GM15510 (cell line): ENCODE results near the gene SMC1A.

Experiments used
- POLR2A ChIP-seq: IDR thresholded peaks from 3 replicates; pipeline ENCODE4 v1.6.1; 2011; ENCODE audit warnings: borderline replicate concordance; ENCODE audit not compliant: insufficient read length; ENCODE audit errors: extremely low read depth

The SMC1A gene

DNA sequence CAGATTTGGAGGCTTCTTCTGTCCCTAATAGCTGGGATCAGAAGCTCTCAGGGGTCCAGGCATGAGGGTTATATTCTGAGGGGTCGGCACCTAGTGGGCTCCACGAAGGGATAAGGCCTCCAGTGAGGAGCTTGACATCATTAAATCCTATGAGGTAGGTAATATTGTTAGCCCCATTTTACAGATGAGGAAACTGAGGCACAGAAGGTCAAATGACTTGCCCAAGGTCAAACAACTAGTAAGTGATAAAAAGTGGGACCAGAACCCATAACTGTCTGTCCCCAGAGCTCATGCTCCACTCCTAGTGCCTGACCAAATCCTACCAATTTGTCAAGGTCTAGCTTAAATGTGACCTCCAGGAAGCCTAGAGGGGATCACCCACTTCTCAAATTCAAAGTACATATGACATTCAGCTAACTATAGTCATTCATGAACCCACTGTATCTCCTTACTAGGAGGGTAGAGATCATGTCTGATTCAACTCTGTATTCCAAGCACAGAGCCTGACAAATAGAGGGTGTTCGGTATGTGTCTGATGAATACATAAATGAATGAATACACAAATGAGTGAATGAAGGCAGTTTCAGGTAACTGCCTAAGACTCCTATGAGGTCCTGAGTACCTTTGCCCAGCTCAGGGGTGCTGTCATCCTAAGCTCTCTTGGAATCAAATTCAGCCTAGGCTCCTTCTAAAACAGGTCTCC, 43.3 kb downstream of the SMC1A start:
- no peak for TF ChIP-seq POLR2A

DNA sequence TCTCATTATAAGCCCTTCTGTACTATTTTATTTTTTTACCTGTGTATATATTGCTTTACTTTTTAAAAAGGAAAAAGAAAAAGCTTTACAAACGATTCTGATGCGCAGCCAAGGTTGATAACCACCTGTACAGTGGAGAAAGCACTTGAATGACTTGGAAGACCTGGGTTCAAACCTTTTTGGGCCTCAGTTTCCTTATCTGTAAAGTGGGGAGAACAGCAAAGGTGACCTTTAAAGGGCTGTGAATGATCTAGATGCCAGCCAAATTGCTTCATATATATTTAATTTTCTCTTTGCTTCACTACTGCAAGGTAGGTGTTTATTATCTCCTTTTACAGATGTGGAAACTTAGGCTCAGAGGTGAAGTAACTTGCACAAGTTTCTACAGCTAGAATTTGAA, 45.0 kb downstream of the SMC1A start:
- no peak for TF ChIP-seq POLR2A

DNA sequence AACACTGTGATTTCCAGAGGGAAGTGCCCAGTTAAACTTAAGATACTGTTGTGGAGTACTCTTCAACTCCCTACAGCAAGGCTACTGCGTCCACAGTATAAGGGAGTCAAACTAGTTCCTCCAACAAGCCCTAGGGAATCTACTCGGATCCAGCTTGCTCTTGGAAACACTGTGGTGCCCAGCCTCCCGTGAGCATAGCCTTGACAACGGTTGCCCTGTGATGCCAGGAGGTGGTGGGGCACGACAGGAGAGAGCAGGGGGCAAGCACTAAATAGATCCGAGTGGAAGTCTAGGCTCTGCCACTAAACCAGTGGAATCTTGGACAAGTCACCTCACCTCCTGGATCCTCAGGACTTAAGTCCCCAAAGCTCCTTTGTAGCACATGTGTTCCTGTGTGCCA, 45.6 kb downstream of the SMC1A start:
- no peak for TF ChIP-seq POLR2A

DNA sequence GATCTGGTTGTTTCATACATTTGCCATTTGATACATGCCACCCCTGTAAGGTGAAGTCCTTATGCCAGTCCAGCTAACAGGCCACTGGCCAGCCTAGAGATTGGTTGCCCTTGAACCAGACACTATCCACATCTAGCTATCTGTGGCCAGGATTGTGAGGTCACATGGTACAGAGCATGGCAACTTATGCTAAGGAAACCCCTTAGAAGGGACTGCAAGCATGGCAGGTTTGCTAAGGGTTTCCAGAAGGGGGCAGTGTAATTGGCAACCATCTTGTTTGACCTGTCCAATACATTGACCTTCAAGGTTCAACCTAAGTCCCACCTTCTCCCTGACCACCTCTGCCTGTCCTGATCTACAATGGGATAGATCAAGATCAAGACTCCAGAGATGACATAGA, 47.5 kb downstream of the SMC1A start:
- TF ChIP-seq POLR2A: no peak

DNA sequence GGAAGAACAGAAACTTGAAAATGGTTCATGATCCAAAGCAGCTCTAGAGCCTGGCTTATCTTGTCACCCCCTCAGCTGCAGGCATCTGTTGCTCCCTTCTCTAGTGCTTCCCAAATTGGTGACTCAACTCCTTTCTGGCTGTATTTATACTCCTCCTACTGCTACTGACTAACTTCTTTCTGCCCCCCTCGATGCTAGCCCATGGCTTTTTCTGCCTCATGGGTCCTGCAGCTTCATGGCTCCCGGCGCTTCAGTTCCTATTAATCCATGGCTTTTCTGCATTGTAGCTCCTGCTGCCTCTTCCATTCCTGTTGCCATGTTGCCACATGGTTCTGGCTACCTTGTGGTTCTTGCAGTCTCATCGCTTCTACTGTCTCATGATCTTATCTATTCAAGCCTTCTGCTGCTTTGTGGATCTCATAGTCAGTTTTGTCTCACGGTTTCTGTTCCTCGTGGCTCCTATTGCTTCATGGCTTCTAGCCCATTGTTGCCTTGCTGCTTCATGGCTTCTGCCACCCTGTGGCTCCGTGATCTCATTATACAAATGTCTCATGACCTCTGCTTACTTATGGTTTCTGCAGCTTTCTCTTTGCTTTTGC, 48.1 kb downstream of the SMC1A start:
- TF ChIP-seq POLR2A: no peak

DNA sequence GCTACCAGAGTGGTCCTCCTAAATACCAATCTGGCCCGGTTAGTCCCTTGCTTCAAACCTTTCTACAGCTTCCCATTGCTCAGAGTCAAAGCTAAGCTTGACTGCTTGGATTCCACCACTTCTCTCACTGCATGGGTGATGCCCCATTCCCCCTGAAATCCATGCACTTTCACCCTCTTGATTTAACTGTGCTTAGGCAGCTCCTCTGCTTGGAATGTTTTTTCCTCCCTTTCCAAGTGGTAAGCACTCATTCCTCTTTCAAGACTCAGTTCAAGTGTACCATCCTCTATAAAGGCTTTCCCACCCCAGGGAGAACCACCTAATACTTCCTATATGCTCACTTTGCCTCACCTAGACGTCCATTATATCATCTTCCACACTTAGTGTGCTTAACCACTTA, 49.1 kb downstream of the SMC1A start:
- TF ChIP-seq POLR2A: no peak

DNA sequence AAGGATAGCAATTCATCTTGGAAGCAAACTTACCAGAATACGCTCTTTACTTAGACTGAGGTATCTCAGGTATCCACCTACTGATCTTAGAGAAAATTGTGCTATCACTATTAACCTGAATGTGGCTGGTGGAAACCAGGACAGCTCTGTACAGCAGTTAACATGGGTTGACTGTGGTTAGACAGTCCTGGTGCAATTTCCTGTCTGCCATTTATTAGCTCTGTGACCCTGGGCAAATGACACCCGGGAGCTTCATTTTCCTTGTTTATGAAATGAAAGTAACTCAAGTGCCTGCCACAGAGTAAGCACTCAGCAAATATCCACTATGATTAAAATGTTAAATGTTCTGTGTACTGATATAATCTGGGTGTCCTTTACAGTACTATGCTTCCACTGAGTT, 60.0 kb downstream of the SMC1A start:
- no peak for TF ChIP-seq POLR2A

DNA sequence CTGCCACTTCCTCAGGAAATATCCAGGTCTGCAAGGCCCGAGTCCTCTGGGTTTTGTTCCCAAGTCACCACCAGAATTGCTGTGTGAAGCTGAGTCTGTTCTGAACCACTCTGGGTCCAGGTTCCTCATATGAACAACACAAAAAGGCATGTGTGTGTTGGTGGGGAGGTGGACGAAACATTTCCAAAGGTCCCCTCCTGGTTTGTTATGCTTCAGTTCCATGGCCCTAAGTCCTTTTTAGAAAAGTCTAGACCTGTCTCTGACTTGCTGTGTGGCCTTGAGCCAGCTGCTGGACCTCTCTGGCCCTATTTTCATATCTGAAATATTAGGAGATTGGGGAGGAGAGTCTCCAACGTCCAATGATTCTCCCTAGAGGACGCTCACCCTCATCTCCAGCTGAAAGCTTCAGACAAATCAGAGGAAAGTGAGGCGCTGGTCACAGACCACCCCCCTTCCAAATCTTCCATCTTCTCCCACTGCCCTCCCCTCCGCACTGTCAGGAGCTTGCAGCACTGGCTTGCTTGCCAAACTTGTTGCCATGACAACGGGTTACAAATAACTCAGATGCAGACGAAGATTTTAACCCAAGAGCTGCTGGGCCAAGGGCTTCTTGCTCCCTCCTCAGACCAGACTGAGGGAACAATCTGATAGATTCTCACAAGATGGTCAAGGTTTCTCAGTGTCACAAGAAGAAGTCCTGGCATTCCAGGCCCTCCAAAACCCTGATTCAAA, 64.5 kb downstream of the SMC1A start:
- TF ChIP-seq POLR2A: no peak

DNA sequence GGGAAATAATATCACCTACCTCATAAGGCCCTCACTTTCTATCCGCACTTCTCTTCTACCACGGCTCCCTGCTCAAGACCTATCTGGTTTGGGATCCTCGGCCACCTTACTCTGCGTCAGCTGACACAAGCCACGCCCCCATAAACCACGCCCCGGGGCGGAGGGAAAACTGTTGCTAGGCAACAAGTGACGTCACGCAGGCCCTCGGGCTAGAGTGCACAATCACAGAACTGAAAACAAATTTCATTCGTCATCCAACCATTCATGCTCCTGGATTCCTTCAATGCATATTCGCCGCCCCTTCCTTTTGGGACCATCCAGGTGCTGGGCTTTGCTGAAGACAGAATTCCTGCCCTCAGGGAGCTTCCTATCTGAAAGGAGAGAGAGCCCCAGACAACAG, 66.3 kb downstream of the SMC1A start:
- TF ChIP-seq POLR2A: no peak

DNA sequence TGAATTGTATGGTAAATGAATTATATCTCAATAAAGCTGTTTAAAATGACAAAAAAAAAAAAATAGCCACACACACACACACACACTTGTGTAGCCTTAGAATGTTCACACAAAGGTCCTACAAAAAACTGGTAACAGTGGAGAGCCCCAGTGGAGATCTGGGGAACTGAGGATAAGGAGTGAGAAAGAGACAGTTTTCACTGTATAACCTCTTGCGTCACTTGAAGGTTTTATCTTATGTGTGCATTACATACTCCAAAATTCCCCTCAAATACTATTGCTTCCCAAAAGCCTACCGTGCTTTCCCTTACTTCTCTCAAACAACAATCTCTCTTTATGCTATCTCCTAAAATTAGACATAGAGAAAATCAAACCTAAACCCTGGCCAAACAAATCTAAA, 67.8 kb downstream of the SMC1A start:
- TF ChIP-seq POLR2A: no peak

DNA sequence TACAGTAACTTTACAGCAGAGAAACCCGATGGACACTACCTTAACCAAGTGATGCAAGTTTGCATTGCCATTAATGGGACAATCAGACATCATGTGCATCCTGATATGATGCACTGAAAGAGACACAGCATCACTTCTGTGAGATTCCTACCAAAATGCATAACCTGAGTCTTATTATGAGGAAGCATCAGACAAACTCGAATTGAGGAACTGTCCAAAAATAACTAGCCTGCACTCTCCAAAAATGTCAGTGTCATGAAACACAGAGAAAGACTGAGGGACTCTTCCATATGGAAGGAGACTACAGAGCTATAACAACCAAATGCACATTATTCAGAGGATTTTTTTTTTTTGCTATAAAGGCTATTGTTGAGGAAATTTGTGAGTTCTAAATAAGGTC, 74.5 kb downstream of the SMC1A start:
- TF ChIP-seq POLR2A: no peak

DNA sequence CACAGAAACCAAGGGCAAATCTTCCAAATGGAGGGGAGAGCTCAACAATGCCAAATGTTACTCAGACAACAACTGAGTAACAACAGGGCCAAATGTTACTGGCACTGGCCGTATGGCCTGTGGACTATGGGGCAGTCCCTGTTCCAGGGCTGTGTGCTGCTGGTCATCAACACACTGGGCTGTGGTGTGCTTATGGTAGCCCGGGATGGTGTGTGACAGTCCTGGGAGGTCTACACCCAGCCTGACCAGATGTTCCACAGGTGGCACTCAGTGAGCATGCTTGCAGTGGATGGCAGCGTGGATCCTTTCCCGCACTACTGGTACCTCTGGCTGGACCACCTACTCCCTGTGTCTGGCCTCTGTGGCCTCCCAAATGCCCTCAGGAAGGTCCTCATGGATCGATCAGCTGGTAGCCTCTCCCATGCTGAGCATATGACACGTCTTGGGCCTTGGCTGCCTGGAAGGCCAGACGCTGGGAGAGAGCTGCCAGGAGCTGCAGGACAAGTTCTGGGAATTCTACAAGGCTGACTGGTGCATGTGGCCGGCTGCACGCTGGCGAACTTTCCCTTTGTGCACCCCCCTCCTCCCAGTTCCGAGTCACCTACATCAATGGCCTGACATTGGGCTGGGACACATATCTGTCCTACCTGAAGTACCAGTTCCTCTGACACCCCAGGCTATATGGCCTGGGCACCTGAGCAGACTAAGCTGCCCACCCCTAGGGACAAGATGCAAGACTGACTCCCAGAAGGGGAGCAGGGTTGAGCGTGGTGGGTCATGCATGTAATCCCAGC, 81.4 kb downstream of the SMC1A start:
- TF ChIP-seq POLR2A: no peak

DNA sequence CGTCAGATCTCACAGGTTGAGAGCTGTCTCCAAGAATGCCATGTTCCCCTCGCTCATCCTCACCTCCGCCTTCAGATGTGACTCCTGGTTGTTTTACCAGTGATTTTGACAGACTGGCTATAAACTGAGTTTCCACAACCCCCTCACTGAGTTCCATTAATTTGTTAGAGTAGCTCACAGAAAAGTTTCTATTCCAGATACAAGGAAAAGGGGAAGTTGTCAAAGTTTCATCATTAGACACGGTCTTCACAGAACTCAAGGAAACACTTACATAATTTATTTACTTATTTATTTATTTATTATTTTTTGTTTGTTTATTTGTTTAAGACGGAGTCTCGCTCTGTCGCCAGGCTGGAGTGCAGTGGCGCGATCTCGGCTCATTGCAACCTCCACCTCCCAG, 85.4 kb downstream of the SMC1A start:
- TF ChIP-seq POLR2A: no peak

DNA sequence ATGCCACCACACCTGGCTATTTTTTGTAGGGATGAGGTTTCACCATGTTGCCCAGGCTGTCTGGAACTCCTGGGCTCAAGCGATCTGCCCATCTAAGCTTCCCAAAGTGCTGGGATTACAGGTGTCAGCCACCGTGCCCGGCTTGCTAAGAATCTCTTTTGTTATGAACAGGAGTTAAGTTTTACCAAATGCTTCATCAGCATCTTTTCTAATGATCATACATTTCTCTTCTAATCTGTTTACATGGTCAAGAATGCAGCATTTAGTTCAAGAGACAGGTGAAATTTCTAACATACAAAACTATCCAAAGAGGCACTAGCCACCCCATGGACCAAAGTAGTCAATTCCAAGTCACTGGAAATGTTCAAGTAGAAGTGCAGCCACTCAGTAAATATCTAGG, 88.6 kb downstream of the SMC1A start:
- no peak for TF ChIP-seq POLR2A

DNA sequence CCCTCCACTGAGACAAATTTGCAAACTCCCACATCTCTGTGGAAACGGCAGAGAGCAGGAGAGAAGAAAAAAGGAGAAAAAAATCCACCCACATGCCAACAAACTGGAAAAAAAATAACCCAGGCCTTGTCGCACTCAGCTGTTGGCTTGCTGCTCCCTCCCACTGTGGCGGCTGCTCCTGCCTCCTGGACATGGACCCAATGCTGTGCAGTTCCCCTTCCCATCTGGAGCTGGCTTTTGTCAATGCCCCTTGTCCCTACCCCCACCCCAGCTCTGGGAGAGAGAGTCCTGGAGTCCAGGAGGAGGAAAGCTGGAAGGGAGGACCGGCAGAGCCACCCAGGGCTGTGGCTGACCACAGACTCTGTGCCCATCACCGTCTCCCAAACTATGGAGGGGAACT, 90.2 kb downstream of the SMC1A start:
- no peak for TF ChIP-seq POLR2A

DNA sequence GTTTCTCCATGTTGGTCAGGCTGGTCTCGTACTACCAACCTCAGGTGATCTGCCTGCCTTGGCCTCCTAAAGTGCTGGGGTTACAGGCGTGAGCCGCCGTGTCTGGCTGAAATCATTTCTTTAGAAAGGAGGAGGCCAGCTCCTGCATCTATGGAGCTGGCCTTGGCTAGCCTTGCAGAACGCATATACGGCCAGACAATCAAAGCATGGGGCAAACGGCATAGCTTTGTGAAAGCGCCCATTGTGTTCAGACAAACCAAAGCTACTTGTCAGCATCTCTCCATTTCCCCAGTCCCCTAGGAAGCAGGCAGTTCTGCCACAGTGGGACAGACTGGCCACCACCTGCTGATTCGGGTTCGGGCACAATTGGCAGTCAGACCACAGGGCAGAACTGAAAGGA, 92.1 kb downstream of the SMC1A start:
- TF ChIP-seq POLR2A: no peak

DNA sequence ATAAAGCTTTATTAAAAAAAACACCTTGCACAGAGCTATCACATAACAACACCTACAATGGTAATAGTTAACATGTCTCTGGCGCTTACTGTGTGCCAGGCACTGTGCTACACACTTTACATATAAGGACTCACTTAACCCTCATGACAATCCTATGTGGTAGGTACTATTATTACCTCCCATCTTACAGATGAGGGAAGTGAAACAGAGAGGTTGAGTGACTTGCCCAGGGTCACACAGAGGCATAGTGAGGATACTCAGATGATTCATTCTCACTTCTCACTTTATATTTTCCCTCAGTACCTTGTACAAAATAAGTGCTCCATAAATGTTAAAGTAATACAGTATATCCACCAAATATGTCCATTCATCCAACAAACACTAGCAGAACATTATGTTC, 97.7 kb downstream of the SMC1A start:
- no peak for TF ChIP-seq POLR2A
